DOHH2 (cell line): ENCODE measurements around the gene RICTOR.

Experiments used
- H3F3A ChIP-seq: fragments of 200-600 bp; sonication (generic), shearing (Covaris generic); 2 replicates; pipeline ENCODE4 v1.6.0; 2016; ENCODE audit warnings: antibody characterized with exemption, mild to moderate bottlenecking; ENCODE audit not compliant: control insufficient read depth, insufficient read depth
- H3K27ac ChIP-seq: fragments of 200-600 bp; sonication (generic); 2 replicates; pipeline ENCODE4 v1.5.1; 2014; ENCODE audit warnings: low read depth, mild to moderate bottlenecking, low read length, moderate library complexity
- H3K27me3 ChIP-seq: fragments of 200-600 bp; sonication (generic); 2 replicates; pipeline ENCODE4 v1.6.1; 2014; ENCODE audit warnings: mild to moderate bottlenecking, low read length, mixed read lengths; ENCODE audit not compliant: control insufficient read depth
- H3K36me3 ChIP-seq: fragments of 200-600 bp; sonication (generic); 2 replicates; pipeline ENCODE4 v1.6.1; 2014; ENCODE audit warnings: mild to moderate bottlenecking, low read length, moderate library complexity, mixed read lengths; ENCODE audit not compliant: control insufficient read depth
- H3K4me1 ChIP-seq: fragments of 200-600 bp; sonication (generic); 2 replicates; pipeline ENCODE4 v1.6.1; 2014; ENCODE audit warnings: mild to moderate bottlenecking, low read length, mixed read lengths; ENCODE audit not compliant: control insufficient read depth
- H3K4me2 ChIP-seq: fragments of 200-600 bp; sonication (generic); 2 replicates; pipeline ENCODE4 v1.6.0; 2014; ENCODE audit warnings: mild to moderate bottlenecking, low read length, moderate library complexity
- H3K4me3 ChIP-seq: fragments of 200-600 bp; sonication (generic); 2 replicates; pipeline ENCODE4 v1.5.1; 2014; ENCODE audit warnings: mild to moderate bottlenecking, low read length, mixed read lengths
- H3K79me2 ChIP-seq: fragments of 200-600 bp; sonication (generic); 2 replicates; pipeline ENCODE4 v1.6.1; 2014; ENCODE audit warnings: mild to moderate bottlenecking, low read length, mixed read lengths; ENCODE audit not compliant: control insufficient read depth
- H3K9me2 ChIP-seq: fragments of 200-600 bp; sonication (generic); replicated peaks from 2 replicates; pipeline ENCODE4 v1.6.1; 2014; ENCODE audit warnings: mild to moderate bottlenecking, low read length, mixed read lengths; ENCODE audit not compliant: control insufficient read depth
- H3K9me3 ChIP-seq: fragments of 200-600 bp; sonication (generic); 2 replicates; pipeline ENCODE4 v1.6.1; 2014; ENCODE audit warnings: antibody characterized with exemption, low read length, mixed read lengths; ENCODE audit not compliant: control insufficient read depth, insufficient read depth
- H4K20me1 ChIP-seq: fragments of 200-600 bp; sonication (generic); 2 replicates; pipeline ENCODE4 v1.6.0; 2014; ENCODE audit warnings: low read depth, mild to moderate bottlenecking, antibody characterized with exemption, low read length, moderate library complexity; ENCODE audit not compliant: control insufficient read depth, insufficient read depth
- CTCF ChIP-seq: fragments of 200-600 bp; sonication (generic); IDR thresholded peaks from one replicate; pipeline ENCODE4 v1.5.1; 2014; ENCODE audit warnings: antibody characterized with exemption, mild to moderate bottlenecking, low read depth, low read length; ENCODE audit not compliant: poor library complexity, severe bottlenecking
- EZH2phosphoT487 ChIP-seq: fragments of 200-600 bp; sonication (generic); IDR thresholded peaks from 2 replicates; pipeline ENCODE4 v1.6.1; 2017; ENCODE audit warnings: borderline replicate concordance, mild to moderate bottlenecking, antibody characterized with exemption, low read length, moderate library complexity, mixed read lengths

The RICTOR gene

GRCh38 chr5:39019254-39019653 lies 54.9 kb downstream of the RICTOR start:
- no peaks in the 10 kb centered on the region for H3K4me1 ChIP-seq
- H3K36me3 ChIP-seq, result peaks cover 40% of the 10 kb centered on the region
- TF ChIP-seq EZH2phosphoT487 (no peak), CTCF (no peak)
- H3K79me2 ChIP-seq, result peaks cover 27% of the 10 kb centered on the region
- H3K9me2 ChIP-seq, result no peaks in the 10 kb centered on the region
- no peaks in the 10 kb centered on the region for H4K20me1 ChIP-seq
- no peak overlapping the region for H3K4me2 ChIP-seq
- H3F3A ChIP-seq, result no peaks in the 10 kb centered on the region
- H3K9me3 ChIP-seq, result no peaks in the 10 kb centered on the region
- H3K4me3 ChIP-seq, result no peak overlapping the region
- H3K27ac ChIP-seq, result no peak overlapping the region
- H3K27me3 ChIP-seq, result no peaks in the 10 kb centered on the region

- TF ChIP-seq CTCF (no peak), EZH2phosphoT487 (no peak)
- Histone ChIP-seq H3K4me2 (no peak overlapping the region), H3K4me1 (no peaks in the 10 kb centered on the region), H3K9me2 (no peaks in the 10 kb centered on the region), H4K20me1 (no peaks in the 10 kb centered on the region), H3K27ac (no peak overlapping the region), H3K27me3 (no peaks in the 10 kb centered on the region), H3K4me3 (no peak overlapping the region), H3K36me3 (peaks cover 54% of the 10 kb centered on the region), H3K9me3 (peaks cover 7% of the 10 kb centered on the region; the same call in 1 of the 2 replicates), H3F3A (no peaks in the 10 kb centered on the region), H3K79me2 (peaks cover 10% of the 10 kb centered on the region)
These were observed 56.7 kb downstream of the RICTOR start for GRCh38 chr5:39017504-39017903.

GRCh38 chr5:39016587-39017275 lies 57.5 kb downstream of the RICTOR start:
- Histone ChIP-seq H3F3A (no peaks in the 10 kb centered on the region), H3K9me2 (no peaks in the 10 kb centered on the region), H3K27ac (no peak overlapping the region), H3K4me3 (no peak overlapping the region), H3K79me2 (peaks cover 5% of the 10 kb centered on the region), H3K9me3 (peaks cover 14% of the 10 kb centered on the region; the same call in 1 of the 2 replicates), H4K20me1 (no peaks in the 10 kb centered on the region), H3K27me3 (no peaks in the 10 kb centered on the region), H3K36me3 (peaks cover 62% of the 10 kb centered on the region), H3K4me1 (no peaks in the 10 kb centered on the region), H3K4me2 (no peak overlapping the region)
- no peak for TF ChIP-seq CTCF
- no peak for TF ChIP-seq EZH2phosphoT487
